Measurements from ENCODE around the gene PHPT1.

- no peak for TF ChIP-seq CTCF (IDR thresholded peaks at IDR 0.05; ENCODE audit: poor library complexity)
- TF ChIP-seq EZH2 (IDR thresholded peaks at IDR 0.05; ENCODE audit: borderline replicate concordance) = no peak
- no peak for TF ChIP-seq EZH2phosphoT487 (IDR thresholded peaks at IDR 0.05; ENCODE audit: low read depth, severe bottlenecking, unreplicated experiment)
Measured at GRCh38 chr9:136862849-136863622, 13.8 kb downstream of the PHPT1 start.

Data from hepatocyte (in vitro differentiated cells).